ENCODE data around the gene GIMAP2.
"Not testable (repeated sequence)": the region's sequence is repeated elsewhere in the genome, so short reads cannot be mapped to it uniquely, and the experiment has no call there.

GRCh38 chr7:150671798-150672585 lies 13.5 kb upstream of the GIMAP2 start:
- not testable (repeated sequence) for TF ChIP-seq CTCF (IDR thresholded peaks at IDR 0.05 in 8 of 11, conservative IDR thresholded peaks at IDR 0.05 in 3 of 11); POLR2A (IDR thresholded peaks at IDR 0.05)
